Measurements from ENCODE around the gene PRPS2.

PRPS2 gene

DNA sequence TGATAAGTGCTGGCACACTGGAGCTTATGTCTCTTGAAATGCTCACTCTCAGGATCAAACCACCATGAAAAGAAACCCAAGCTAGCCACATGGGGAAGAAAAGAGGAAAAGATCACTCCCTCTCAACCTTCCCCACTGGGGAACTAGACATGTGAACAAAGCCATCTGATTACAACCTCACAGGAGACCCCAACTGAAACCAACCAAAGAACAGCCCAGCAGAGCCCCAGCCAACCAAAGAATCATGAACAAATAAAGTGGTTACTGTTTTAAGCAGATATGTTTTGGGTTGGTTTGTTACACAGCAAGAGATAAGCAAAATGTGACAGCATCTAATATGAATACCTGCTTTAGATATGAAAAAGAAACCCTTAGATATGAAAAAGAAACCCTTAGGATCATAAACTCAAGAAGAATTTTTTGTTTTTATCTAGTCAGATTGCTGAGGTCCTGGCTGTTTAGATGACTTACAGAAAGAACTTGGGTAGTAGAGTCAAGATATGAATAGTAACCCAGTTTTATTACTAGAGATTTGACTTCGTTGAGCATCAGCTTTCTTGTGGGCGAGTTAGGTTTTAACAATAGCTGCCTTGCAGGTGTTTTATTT lies 52.0 kb downstream of the PRPS2 start:
- no peak for DNase-seq (ENCODE audit: insufficient read length, low spot score)
- TF ChIP-seq POLR2AphosphoS5 (IDR thresholded peaks at IDR 0.05; ENCODE audit: low read depth, low read length) (no peak), PAX5 (IDR thresholded peaks at IDR 0.05; ENCODE audit: insufficient read depth, low read length, severe bottlenecking) (no peak), TAF1 (IDR thresholded peaks at IDR 0.05; ENCODE audit: low read depth, low read length) (no peak), SPI1 (IDR thresholded peaks at IDR 0.05; ENCODE audit: low read depth, low read length) (no peak), POLR2A (IDR thresholded peaks at IDR 0.05; ENCODE audit: low read depth, low read length) (no peak), POU2F2 (IDR thresholded peaks at IDR 0.05; ENCODE audit: low read depth, low read length) (no peak)
- no peak for FAIRE-seq

DNA sequence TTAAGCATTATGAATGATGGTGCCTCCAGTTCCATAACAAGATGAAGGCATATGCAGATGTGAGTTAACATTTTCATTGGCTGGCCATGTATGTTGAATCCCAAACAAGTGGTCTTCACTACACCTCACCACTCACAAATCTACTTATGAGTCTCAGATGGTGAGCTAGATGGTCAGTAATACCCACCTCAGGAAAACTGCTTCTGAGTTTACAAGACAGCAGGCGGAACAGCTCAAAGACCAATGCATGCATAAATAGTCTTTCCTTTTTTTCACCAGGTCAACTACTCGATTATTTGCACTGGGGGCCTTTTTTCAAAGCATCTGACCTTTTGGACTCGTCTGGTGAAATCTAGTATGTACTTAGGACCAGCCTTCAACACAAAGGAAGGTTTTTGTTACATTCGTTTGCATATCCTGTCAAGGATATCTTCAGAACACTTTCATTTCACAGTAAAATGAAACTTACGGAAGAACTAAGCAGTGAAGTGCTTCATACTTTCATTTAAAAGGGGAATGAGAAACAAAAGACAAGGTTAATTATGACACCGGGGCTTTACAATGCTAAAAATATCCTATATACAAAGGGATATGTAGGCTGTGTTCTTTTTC lies 52.6 kb downstream of the PRPS2 start:
- peak; percentile 97 for FAIRE-seq
- TF ChIP-seq POLR2AphosphoS5 (IDR thresholded peaks at IDR 0.05; ENCODE audit: low read depth, low read length) (no peak), PAX5 (IDR thresholded peaks at IDR 0.05; ENCODE audit: insufficient read depth, low read length, severe bottlenecking) (no peak), SPI1 (IDR thresholded peaks at IDR 0.05; ENCODE audit: low read depth, low read length) (no peak), TAF1 (IDR thresholded peaks at IDR 0.05; ENCODE audit: low read depth, low read length) (0 out of 2 replicates have a peak, but pooled peaks have one; percentile 10), POU2F2 (IDR thresholded peaks at IDR 0.05; ENCODE audit: low read depth, low read length) (no peak), POLR2A (IDR thresholded peaks at IDR 0.05; ENCODE audit: low read depth, low read length) (no peak)
- DNase-seq (ENCODE audit: insufficient read length, low spot score), result no peak

DNA sequence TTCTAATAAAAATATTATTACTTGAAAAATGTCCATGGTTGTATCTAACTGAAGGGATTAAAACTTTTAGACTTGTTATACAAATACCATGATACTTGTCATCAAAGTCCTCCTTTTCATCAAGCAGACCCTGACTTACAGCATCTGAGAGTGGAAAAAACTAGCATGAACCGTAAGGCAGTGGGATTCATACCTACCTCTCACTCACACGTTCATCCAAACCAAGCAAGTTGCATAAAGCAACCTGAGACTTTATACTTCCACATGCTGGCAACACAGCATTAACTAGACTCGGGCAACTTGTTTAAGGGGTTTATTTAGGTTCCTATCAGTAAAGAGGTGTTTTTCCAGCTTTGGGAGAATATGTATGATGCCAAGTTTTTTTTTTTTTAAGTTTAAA lies 53.1 kb downstream of the PRPS2 start:
- DNase-seq (ENCODE audit: insufficient read length, low spot score) (no peak), FAIRE-seq (no peak)
- TF ChIP-seq POLR2A (IDR thresholded peaks at IDR 0.05; ENCODE audit: low read depth, low read length), result no peak
- no peak for TF ChIP-seq PAX5 (IDR thresholded peaks at IDR 0.05; ENCODE audit: insufficient read depth, low read length, severe bottlenecking)
- no peak for TF ChIP-seq TAF1 (IDR thresholded peaks at IDR 0.05; ENCODE audit: low read depth, low read length)
- no peak for TF ChIP-seq POU2F2 (IDR thresholded peaks at IDR 0.05; ENCODE audit: low read depth, low read length)
- TF ChIP-seq POLR2AphosphoS5 (IDR thresholded peaks at IDR 0.05; ENCODE audit: low read depth, low read length), result no peak
- TF ChIP-seq SPI1 (IDR thresholded peaks at IDR 0.05; ENCODE audit: low read depth, low read length), result no peak

DNA sequence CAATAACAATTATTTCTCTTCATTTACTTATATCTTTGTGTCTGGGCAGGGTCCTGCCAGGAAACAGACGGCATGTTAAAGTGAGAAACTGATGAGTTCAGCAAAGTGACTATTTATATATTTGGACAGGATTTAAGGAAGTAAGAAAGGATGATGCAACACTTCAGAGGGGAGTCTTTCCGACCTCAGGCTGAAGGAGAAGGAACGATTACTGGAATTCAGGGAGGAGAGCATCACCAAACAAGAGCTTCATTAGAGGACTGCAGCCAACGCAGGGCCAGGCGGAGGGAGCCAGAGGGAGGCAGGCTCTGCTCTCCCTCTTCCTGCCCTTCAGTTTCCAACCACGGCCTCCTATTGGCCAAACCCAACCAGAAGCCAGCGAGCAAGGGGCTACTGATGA lies 74.1 kb downstream of the PRPS2 start:
- TF ChIP-seq PAX5 (IDR thresholded peaks at IDR 0.05; ENCODE audit: insufficient read depth, low read length, severe bottlenecking) (no peak), POU2F2 (IDR thresholded peaks at IDR 0.05; ENCODE audit: low read depth, low read length) (no peak), TAF1 (IDR thresholded peaks at IDR 0.05; ENCODE audit: low read depth, low read length) (no peak), POLR2AphosphoS5 (IDR thresholded peaks at IDR 0.05; ENCODE audit: low read depth, low read length) (no peak), SPI1 (IDR thresholded peaks at IDR 0.05; ENCODE audit: low read depth, low read length) (no peak), POLR2A (IDR thresholded peaks at IDR 0.05; ENCODE audit: low read depth, low read length) (no peak)
- DNase-seq (ENCODE audit: insufficient read length, low spot score) (no peak), FAIRE-seq (no peak)

DNA sequence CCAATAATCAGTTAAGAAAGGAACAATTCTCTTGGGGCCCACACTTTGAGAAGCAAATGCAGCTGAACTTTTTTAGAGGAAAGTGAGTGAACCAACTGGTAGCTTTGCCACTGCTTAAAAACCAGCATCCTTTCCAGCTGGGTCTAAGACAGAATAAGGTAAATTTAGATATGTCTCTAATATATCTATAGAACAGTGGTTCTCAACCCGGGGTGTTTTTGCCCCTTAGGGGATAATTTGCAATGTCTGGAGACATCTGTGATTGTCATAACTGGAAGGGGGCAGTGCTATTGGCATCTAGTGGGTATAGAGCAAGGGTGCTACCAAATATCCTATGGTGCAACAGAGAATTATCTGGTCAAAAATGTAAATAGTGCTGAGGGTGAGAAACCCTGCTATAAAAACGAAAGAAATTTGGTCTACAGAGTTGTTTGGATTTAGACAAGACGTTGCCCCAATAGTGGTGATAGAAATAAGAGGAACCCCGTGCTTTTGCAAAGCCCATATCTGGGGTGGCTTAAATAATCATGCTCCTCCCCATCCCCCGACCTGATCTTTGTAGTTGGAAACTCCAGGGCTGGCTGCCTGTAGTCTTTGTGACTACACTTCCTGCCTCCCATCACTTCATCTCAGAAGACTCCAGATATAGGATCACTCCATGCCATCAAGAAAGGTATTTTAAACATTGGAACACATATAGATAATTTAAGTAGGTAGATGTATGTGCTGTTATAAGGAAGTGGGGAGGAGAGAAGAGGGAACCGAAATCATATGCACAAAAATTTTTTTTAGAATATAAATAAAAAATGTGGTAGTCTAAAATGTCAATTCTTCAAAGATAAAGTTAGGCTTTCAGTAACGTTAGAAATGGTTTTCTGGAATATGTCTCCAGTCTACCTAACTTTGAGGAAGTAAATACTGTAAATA lies 75.5 kb downstream of the PRPS2 start, which contains the start of gene TLR7:
Gene TLR7, plus strand, starts transcription at position 622 of the 927 bp plus-strand sequence. CDS start 507 bp downstream, outside the sequence.
- DNase-seq (ENCODE audit: insufficient read length, low spot score) (no peak), FAIRE-seq (peak; percentile 72)
- TF ChIP-seq POLR2AphosphoS5 (IDR thresholded peaks at IDR 0.05; ENCODE audit: low read depth, low read length) (no peak; the same call in 1 of the 2 replicates), SPI1 (IDR thresholded peaks at IDR 0.05; ENCODE audit: low read depth, low read length) (peak; percentile 32), TAF1 (IDR thresholded peaks at IDR 0.05; ENCODE audit: low read depth, low read length) (0 out of 2 replicates have a peak, but pooled peaks have one; percentile 20), POLR2A (IDR thresholded peaks at IDR 0.05; ENCODE audit: low read depth, low read length) (no peak), PAX5 (IDR thresholded peaks at IDR 0.05; ENCODE audit: insufficient read depth, low read length, severe bottlenecking) (no peak), POU2F2 (IDR thresholded peaks at IDR 0.05; ENCODE audit: low read depth, low read length) (no peak)

DNA sequence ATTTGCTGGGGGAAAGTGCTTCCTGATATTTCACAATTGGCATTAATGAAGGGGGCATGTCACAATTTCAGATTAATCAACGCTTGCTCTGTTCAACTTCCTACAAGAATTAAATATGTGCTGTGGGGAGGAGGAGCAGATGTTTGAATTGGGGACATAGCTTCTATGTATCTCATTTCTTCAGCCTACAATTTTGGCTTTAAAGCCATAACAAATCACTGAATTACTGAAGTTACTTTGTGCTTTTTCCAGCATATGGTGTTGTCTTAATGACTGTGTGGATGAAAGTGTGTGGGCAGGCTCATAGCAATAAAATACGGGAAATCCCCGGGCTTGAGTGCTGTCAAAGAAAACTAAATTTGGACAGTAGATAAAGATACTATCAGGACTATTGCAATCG lies 76.5 kb downstream of the PRPS2 start:
- TF ChIP-seq POU2F2 (IDR thresholded peaks at IDR 0.05; ENCODE audit: low read depth, low read length), result no peak
- TF ChIP-seq PAX5 (IDR thresholded peaks at IDR 0.05; ENCODE audit: insufficient read depth, low read length, severe bottlenecking), result no peak
- TF ChIP-seq SPI1 (IDR thresholded peaks at IDR 0.05; ENCODE audit: low read depth, low read length), result no peak
- no peak for TF ChIP-seq TAF1 (IDR thresholded peaks at IDR 0.05; ENCODE audit: low read depth, low read length)
- DNase-seq (ENCODE audit: insufficient read length, low spot score) (no peak), FAIRE-seq (peak; percentile 96)

DNA sequence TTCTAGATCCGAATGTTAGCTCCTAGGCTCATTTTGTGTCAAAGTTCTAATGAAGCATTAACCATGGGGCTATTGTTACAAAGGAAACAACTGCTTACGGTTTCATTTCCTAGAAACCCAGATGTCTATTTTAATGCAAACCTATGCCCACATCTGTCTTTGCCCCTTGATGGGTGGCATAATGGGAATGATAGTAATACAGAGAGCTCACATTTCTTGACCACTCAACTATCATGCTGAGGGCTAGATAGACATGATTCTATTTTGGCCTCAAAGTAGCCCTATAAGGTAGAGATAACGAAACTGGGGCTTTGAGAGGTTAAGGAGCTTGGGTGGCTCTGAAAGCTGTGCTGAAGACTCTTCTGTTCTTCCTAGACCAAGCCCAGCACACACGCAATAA lies 77.5 kb downstream of the PRPS2 start:
- no peak for TF ChIP-seq TAF1 (IDR thresholded peaks at IDR 0.05; ENCODE audit: low read depth, low read length)
- TF ChIP-seq POLR2AphosphoS5 (IDR thresholded peaks at IDR 0.05; ENCODE audit: low read depth, low read length), result no peak
- DNase-seq (ENCODE audit: insufficient read length, low spot score) (no peak), FAIRE-seq (peak; percentile 81)

DNA sequence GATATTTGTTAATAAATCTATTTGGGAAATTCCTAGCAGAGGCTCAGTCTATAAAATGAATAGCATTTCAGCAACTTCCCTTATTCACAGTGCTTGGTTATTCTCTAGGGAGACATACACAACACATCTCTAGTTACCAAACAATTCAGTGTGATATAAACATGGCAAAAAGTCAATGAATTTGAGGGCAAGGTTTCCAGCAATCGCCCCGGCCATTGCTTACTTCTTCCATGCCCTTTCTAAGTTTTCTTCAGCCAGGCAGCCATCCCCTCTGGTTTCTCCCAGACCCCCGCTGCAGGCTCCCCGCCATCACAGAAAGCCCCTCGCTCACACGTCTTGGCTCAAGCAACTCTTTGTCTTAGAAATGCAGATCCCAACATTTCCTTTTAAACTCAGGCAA lies 80.0 kb downstream of the PRPS2 start:
- TF ChIP-seq SPI1 (IDR thresholded peaks at IDR 0.05; ENCODE audit: low read depth, low read length) (no peak), POLR2A (IDR thresholded peaks at IDR 0.05; ENCODE audit: low read depth, low read length) (no peak), TAF1 (IDR thresholded peaks at IDR 0.05; ENCODE audit: low read depth, low read length) (no peak), POLR2AphosphoS5 (IDR thresholded peaks at IDR 0.05; ENCODE audit: low read depth, low read length) (no peak), PAX5 (IDR thresholded peaks at IDR 0.05; ENCODE audit: insufficient read depth, low read length, severe bottlenecking) (no peak), POU2F2 (IDR thresholded peaks at IDR 0.05; ENCODE audit: low read depth, low read length) (no peak)
- FAIRE-seq, result no peak
- DNase-seq (ENCODE audit: insufficient read length, low spot score), result no peak

DNA sequence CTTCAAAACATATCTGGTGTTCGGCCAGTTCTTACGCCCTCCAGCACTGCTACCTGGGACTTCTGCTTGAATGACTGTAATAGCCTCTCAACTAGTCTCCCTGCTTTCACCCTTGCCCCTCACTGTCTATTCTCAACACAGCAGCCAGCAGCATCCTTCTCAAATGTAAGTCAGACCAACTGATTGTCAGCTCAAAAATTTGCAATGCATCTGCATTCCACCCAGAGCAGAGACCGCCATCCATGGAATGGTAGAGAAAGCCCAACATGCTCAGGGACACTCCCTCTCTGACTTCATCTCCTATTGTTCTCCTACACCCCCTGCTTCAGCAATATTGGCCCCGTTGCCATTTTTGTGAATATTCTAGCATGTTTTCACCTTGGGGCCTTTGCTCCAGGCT lies 81.5 kb downstream of the PRPS2 start:
- FAIRE-seq (no peak), DNase-seq (ENCODE audit: insufficient read length, low spot score) (no peak)
- TF ChIP-seq PAX5 (IDR thresholded peaks at IDR 0.05; ENCODE audit: insufficient read depth, low read length, severe bottlenecking), result no peak
- TF ChIP-seq TAF1 (IDR thresholded peaks at IDR 0.05; ENCODE audit: low read depth, low read length), result no peak
- TF ChIP-seq POU2F2 (IDR thresholded peaks at IDR 0.05; ENCODE audit: low read depth, low read length), result no peak
- TF ChIP-seq POLR2A (IDR thresholded peaks at IDR 0.05; ENCODE audit: low read depth, low read length), result no peak
- no peak for TF ChIP-seq SPI1 (IDR thresholded peaks at IDR 0.05; ENCODE audit: low read depth, low read length)
- TF ChIP-seq POLR2AphosphoS5 (IDR thresholded peaks at IDR 0.05; ENCODE audit: low read depth, low read length), result no peak

Measured in GM12891 (cell line).